B cell (primary cell): ENCODE measurements around the gene RBM22. TPM values are rescaled to one million over a fixed set of nuclear protein-coding genes. Genes with fewer than 3 reads are reported as not detected.

Source experiments
- ATAC-seq: fragments of 200-7000 bp; cut with Tn5 transposase; one replicate; pipeline ENCODE4 v1.10.0; 2021; ENCODE audit warnings: low read depth, mild to moderate bottlenecking, moderate number of reproducible peaks, moderate library complexity
- CTCF ChIA-PET: fragments of 350-600 bp; sonication (Branson Sonifier 250); formaldehyde crosslinking; loops from one replicate; lab custom pipeline; 2021; ENCODE audit warnings: antibody characterized with exemption, inconsistent platforms; lab: Charles Lee
- POLR2A ChIA-PET: fragments of 350-600 bp; sonication (Branson Sonifier 250); formaldehyde crosslinking; loops from one replicate; lab custom pipeline; 2021; ENCODE audit warnings: antibody characterized with exemption; lab: Charles Lee
- DNase-seq: peaks from one replicate; pipeline ENCODE4 v3.0.0; 2013
- H2AFZ ChIP-seq: 2 replicates; pipeline ENCODE4 v1.6.1; 2012; ENCODE audit warnings: mild to moderate bottlenecking, low read depth, low read length; ENCODE audit not compliant: insufficient read depth, poor library complexity, severe bottlenecking
- H3K27ac ChIP-seq, 2 donors: 1 replicate in 1 of 2; 2 replicates in 1 of 2; pipeline ENCODE4 v1.5.1; 2012 to 2013; ENCODE audit warnings: low read length in 2 of 2, mild to moderate bottlenecking in 2 of 2, moderate library complexity in 1 of 2
- H3K27me3 ChIP-seq, 4 experiments: fragments of 200-600 bp in 1 of 4; sonication (generic) in 1 of 4; replicated peaks in 1 of 4; 1 replicate in 2 of 4; 2 replicates in 2 of 4; pipeline versions ENCODE4 v1.6.1 to v1.7.0; 2013 to 2016; ENCODE audit warnings: low read length in 3 of 4, mild to moderate bottlenecking in 2 of 4, mixed read lengths in 1 of 4, moderate library complexity in 1 of 4; ENCODE audit not compliant: insufficient read depth in 4 of 4, control insufficient read depth in 3 of 4; ENCODE audit errors: control extremely low read depth in 1 of 4
- H3K36me3 ChIP-seq, 2 experiments: replicated peaks in 1 of 2; 1 replicate in 1 of 2; 2 replicates in 1 of 2; pipeline versions ENCODE4 v1.6.1 to v1.7.1; 2013; ENCODE audit warnings: low read length in 1 of 2; ENCODE audit not compliant: insufficient read depth in 2 of 2, control insufficient read depth in 1 of 2; ENCODE audit errors: control extremely low read depth in 1 of 2, extremely low read depth in 1 of 2
- H3K4me1 ChIP-seq, 2 donors: fragments of 200-600 bp in 1 of 2; sonication (generic) in 1 of 2; 1 replicate in 1 of 2; 2 replicates in 1 of 2; pipeline versions ENCODE4 v1.5.1 to v1.6.1; 2013 to 2017; ENCODE audit warnings: low read length in 2 of 2; ENCODE audit not compliant: control insufficient read depth in 2 of 2, insufficient read depth in 2 of 2
- H3K4me2 ChIP-seq: replicated peaks from 2 replicates; pipeline ENCODE3; 2012; ENCODE audit warnings: mild to moderate bottlenecking, low read depth, low read length; ENCODE audit not compliant: poor library complexity, severe bottlenecking
- H3K4me3 ChIP-seq, 5 experiments: fragments of 200-600 bp in 1 of 5; sonication (generic) in 1 of 5; 1 replicate in 3 of 5; 2 replicates in 2 of 5; pipeline versions ENCODE4 v1.5.1 to v1.7.0; 2011 to 2016; ENCODE audit warnings: low read length in 4 of 5, mild to moderate bottlenecking in 4 of 5, low read depth in 2 of 5, control low read depth in 1 of 5, moderate library complexity in 1 of 5; ENCODE audit not compliant: insufficient read depth in 1 of 5; ENCODE audit errors: control extremely low read depth in 1 of 5, extremely low read depth in 1 of 5
- H3K79me2 ChIP-seq: fragments of 200-600 bp; sonication (generic); one replicate; pipeline ENCODE4 v1.6.0; 2016; ENCODE audit warnings: low read length; ENCODE audit not compliant: control insufficient read depth, insufficient read depth
- H3K9ac ChIP-seq: fragments of 200-600 bp; sonication (generic); 2 replicates; pipeline ENCODE4 v1.6.1; 2017; ENCODE audit warnings: mild to moderate bottlenecking, low read length, moderate library complexity
- H3K9me3 ChIP-seq, 3 donors: one replicate each; pipeline versions ENCODE4 v1.6.1 to v1.7.1; 2013; ENCODE audit warnings: low read length in 2 of 3; ENCODE audit not compliant: control insufficient read depth in 2 of 3, insufficient read depth in 1 of 3; ENCODE audit errors: control extremely low read depth in 1 of 3
- H4K20me1 ChIP-seq: 2 replicates; pipeline ENCODE4 v1.6.0; 2012; ENCODE audit warnings: mild to moderate bottlenecking, low read length; ENCODE audit not compliant: insufficient read depth, control insufficient read depth, poor library complexity, severe bottlenecking
- H3K27ac Mint-ChIP-seq: one replicate; pipeline ENCODE4 v1.8.0; 2021; ENCODE audit warnings: mixed read lengths
- H3K27me3 Mint-ChIP-seq: one replicate; pipeline ENCODE4 v1.8.0; 2021; ENCODE audit warnings: mixed read lengths
- H3K4me1 Mint-ChIP-seq: one replicate; pipeline ENCODE4 v1.8.0; 2021; ENCODE audit warnings: mixed read lengths
- H3K4me3 Mint-ChIP-seq: one replicate; pipeline ENCODE4 v1.8.0; 2021; ENCODE audit warnings: mixed read lengths
- H3K9me3 Mint-ChIP-seq: one replicate; pipeline ENCODE4 v1.8.0; 2022; ENCODE audit warnings: mixed read lengths; ENCODE audit not compliant: insufficient read depth
- CTCF ChIP-seq: fragments of 200-600 bp; IDR thresholded peaks from one replicate; pipeline ENCODE4 v1.8.0; 2022; ENCODE audit warnings: antibody characterized with exemption, mild to moderate bottlenecking
- EZH2 ChIP-seq: IDR thresholded peaks from 2 replicates; pipeline ENCODE4 v1.6.1; 2012; ENCODE audit warnings: borderline replicate concordance, low read depth, mild to moderate bottlenecking, moderate library complexity, low read length; ENCODE audit not compliant: insufficient read depth, poor library complexity, severe bottlenecking
- WGBS: methylation state at CpG from one replicate; pipeline ENCODE4 v1.1.5; 2013; ENCODE audit warnings: missing lambda C conversion rate; ENCODE audit not compliant: insufficient coverage; 5-methylcytosine and 5-hydroxymethylcytosine counted together
- intact Hi-C: fragments of 100-400 bp; cut with micrococcal nuclease; formaldehyde crosslinking; loops from one replicate; pipeline ENCODE4 v1.10.0; 2022
- polyA plus RNA-seq: library from polyadenylated mRNA; depleted of rRNA; stranded (reverse); fragments of >200 nt; gene quantifications from 2 replicates; pipeline ENCODE4 v1.2.3, GENCODE V29; 2012
- total RNA-seq, 2 donors: library from RNA; stranded (reverse); fragments of 120-200 nt in 1 of 2; gene quantifications; 1 replicate in 1 of 2; 2 replicates in 1 of 2; pipeline versions ENCODE4 v1.2.3 to v1.2.4, GENCODE V29; 2013 to 2022

RBM22 gene
- total and polyA plus RNA-seq, 2 donors (not counting 1 experiment from before 2014, with no cell fraction given) = 70.6 to 89.4 TPM

DNA sequence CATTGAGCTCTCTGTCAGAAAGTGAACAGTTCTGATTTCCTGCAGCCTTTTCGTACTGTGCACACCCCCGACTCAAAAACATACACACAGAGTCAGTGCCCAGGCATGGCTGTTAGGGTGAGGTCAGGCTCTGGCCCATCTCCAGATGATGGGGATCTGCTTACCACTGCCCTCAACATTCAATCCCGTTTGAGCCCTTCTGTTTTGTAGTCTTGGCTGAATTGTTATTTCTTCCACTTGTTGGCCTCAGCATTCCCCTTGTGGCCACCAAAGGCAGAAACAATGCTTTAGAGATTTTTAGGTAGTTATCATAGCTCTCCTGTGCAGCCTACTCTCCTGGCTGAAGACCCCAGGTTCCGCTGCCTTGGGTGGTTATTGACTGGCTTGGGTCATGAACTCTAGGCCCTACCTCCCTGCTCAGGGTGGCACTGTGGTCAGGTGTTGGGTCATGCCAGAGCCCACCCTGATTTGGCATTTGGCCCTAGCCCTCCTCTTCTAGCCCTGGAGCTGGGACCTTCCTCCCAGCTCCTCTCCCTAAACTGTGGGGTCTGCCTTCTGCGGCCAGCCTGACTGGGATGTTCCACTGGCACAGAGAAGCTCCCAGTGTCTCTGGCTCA, 47.6 kb downstream of the RBM22 start:
- H4K20me1 ChIP-seq = no peaks in the 10 kb centered on the region
- no peak overlapping the region for H3K4me2 ChIP-seq
- DNase-seq = no peak
- Mint-ChIP-seq H3K27me3 (no peaks in the 10 kb centered on the region), H3K27ac (no peak overlapping the region), H3K4me3 (no peak overlapping the region), H3K4me1 (peaks cover 21% of the 10 kb centered on the region), H3K9me3 (no peaks in the 10 kb centered on the region)
- H3K36me3 ChIP-seq = peaks cover 0 to 19% of the 10 kb centered on the region in 2 experiments
- H3K4me1 ChIP-seq = peaks cover 10 to 15% of the 10 kb centered on the region in 2 donors
- no peak overlapping the region for H3K27ac ChIP-seq
- WGBS = 93% methylated on average over 3 of the region's 5 CpGs
- no peaks in the 10 kb centered on the region for H3K9me3 ChIP-seq
- ATAC-seq = no peak
- ChIA-PET POLR2A (no interaction called here), CTCF (interaction anchor here (1.3 to 6.1 kb wide), 3 partner anchors 27 to 194 kb away, joined by 4 to 110 read pairs (median 7); no protein-coding TSS in a partner anchor)
- H3K9ac ChIP-seq = no peak overlapping the region
- no peaks in the 10 kb centered on the region for H3K79me2 ChIP-seq
- TF ChIP-seq CTCF = no peak
- TF ChIP-seq EZH2 = no peak
- H2AFZ ChIP-seq = no peak overlapping the region
- no peaks in the 10 kb centered on the region for H3K27me3 ChIP-seq
- intact Hi-C loops = no loop called here
- no peak overlapping the region for H3K4me3 ChIP-seq

- Mint-ChIP-seq H3K27me3 (no peaks in the 10 kb centered on the region), H3K4me1 (peaks cover 14% of the 10 kb centered on the region), H3K9me3 (no peaks in the 10 kb centered on the region), H3K4me3 (no peak overlapping the region), H3K27ac (no peak overlapping the region)
- Histone ChIP-seq H3K9me3 (no peaks in the 10 kb centered on the region), H3K27me3 (no peaks in the 10 kb centered on the region), H3K9ac (no peak overlapping the region), H3K36me3 (peaks cover 0 to 19% of the 10 kb centered on the region in 2 experiments), H2AFZ (no peak overlapping the region), H3K79me2 (no peaks in the 10 kb centered on the region), H3K4me3 (no peak overlapping the region), H3K27ac (no peak overlapping the region), H3K4me1 (peaks cover 7 to 8% of the 10 kb centered on the region in 2 donors), H4K20me1 (no peaks in the 10 kb centered on the region), H3K4me2 (no peak overlapping the region)
- TF ChIP-seq EZH2 (no peak), CTCF (no peak)
- ChIA-PET CTCF (interaction anchor here (1.0 to 6.1 kb wide), 4 partner anchors 9 to 91 kb away, joined by 5 to 110 read pairs (median 6); no protein-coding TSS in a partner anchor), POLR2A (no interaction called here)
- 87% methylated on average over 4 of the region's 13 CpGs for WGBS
- intact Hi-C loops = no loop called here
- ATAC-seq = no peak
- no peak for DNase-seq
Observed at GRCh38 chr5:150651924-150652671, 48.8 kb downstream of the RBM22 start.
